NCI-H146 treated with DMSO at 0.1 percent for 48 hours (cell line): ENCODE results near the gene ELK3.

Source experiments
- DNase-seq: peaks from one replicate; lab custom pipeline; 2025; ENCODE audit not compliant: unreplicated experiment; lab: John Stamatoyannopoulos, UW

ELK3 gene

DNA sequence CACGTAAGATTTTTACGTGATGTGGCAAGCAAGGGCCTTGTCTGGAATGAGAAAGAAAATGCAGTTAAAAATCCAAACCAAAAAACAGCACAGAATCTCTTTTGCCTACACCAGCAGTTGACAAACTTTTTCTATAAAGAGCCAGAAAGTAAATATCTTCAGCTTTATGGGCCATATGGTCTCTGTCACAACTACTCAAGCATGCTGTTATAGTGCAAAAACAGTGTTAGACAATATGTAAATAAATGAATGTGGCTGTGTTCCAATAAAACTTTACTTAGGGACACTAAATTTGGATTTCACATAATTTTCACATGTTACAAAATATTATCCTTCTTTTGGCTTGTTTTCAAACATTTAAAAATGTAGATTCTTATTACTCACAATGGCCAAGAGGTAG, 6.2 kb upstream of the ELK3 start:
- DNase-seq, result no peak

- no peak for DNase-seq
Measured at GRCh38 chr12:96189781-96190180, 4.4 kb upstream of the ELK3 start.

GRCh38 chr12:96190413-96191108, 3.6 kb upstream of the ELK3 start:
- DNase-seq, result no peak

DNA sequence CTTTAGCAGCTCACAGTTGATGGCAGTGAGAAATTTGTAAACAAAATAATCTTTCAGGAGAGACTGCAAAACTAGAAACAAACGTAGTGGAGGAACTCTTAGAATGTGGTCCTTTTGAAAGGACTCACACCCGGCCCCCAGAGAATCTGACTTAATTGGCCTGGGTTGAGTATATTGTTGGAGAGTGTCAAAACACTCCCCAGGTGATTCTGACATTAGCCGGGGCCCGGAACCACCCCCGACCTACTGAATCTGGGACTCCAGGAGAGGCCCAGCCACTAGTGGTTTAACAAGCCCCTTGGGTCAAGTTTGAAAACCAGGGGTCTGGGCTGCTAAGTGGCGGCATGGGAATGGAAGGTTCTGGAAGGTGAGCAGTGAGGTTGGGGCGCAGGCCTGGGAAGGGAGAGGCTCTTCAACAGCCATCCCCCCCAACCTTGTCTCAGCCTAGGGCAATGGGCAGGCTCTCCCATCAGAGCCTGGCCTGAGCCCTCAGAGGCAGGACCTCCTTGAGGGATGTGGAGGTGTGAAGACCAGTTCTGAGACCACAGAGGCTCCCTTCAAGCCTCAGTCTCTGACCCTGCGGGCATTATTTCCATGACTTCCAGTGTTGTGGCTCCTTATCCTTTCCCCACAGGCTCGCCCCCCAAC, 1.1 kb upstream of the ELK3 start:
- no peak for DNase-seq

DNA sequence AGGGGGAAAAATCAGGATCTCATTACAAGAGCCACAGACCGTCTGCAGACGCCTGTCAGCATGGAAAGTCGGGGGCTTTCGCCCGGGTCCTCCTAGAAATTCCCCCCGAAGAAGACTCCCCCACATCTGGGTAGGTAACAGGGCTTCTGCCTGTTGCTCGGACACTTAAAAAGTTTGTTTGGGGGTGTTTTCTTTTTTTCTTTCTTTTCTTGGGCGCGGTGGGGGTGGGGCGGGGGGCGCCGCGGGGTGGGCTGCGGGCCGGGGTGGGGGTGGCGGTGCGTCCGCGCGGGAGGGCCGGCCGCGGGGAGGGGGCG, 358 bp downstream of the ELK3 start:
- no peak for DNase-seq

DNA sequence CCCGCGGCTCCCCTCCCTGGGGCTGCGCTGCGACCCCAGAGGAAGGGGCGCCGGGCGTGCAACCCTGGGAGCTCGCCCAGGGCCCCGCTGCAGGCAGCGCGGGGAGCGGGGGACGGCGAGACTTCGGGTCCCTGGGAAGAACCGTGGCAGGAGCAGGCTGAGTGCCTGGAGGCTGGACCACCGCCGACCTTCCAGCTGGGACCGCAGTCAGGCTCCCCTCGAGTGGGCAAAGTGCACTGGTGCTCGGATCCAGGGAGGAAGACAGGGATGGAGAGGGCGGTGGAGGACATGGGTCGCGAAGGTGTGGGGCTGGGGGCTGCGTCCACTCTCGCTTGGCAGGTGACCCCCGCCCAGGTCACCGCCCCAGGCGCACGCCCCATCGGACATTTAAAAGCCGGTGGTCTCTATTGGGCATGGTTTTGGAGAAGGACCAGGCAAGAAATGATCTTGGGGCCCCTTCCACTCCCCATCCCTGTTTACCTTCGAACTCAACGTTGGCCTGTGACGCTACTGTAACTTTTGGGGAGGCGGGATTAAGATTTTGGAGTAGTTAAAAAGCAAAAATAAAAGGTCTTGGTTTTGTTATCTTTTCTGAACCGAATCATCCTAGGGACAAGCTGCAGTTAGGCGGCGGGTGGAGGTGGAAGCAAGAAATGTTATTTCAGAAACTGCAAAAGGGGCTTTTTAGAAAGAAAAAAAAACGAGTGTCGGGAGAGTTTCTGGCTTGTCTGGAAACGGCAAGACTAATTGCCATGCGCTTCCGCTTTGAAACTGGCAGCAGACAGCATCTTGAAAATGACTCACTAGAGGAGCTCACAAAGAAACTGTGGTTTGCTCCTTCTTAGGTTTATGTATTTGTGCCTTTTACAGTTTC, 1.0 kb downstream of the ELK3 start:
- no peak for DNase-seq

GRCh38 chr12:96195845-96196451, 1.8 kb downstream of the ELK3 start:
- no peak for DNase-seq

DNA sequence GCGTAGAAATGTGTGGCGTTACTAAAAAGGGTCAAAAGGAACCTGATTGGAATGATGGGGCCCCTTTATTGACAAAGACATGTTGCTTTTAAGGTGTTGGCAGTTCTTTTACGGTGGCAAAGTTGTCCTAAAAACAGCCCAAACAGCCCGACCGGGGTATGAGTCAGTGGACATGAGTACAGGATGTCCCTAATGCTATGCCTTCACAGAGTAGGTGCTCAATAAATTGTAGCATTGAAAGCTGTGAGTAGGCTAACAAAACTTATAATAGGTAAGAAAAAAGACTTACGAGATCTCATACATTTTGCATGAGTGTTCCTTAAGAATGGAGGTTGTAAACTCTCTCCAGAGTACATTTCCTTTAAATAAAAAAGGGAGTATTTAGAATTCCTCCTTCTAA, 2.6 kb downstream of the ELK3 start:
- no peak for DNase-seq

DNA sequence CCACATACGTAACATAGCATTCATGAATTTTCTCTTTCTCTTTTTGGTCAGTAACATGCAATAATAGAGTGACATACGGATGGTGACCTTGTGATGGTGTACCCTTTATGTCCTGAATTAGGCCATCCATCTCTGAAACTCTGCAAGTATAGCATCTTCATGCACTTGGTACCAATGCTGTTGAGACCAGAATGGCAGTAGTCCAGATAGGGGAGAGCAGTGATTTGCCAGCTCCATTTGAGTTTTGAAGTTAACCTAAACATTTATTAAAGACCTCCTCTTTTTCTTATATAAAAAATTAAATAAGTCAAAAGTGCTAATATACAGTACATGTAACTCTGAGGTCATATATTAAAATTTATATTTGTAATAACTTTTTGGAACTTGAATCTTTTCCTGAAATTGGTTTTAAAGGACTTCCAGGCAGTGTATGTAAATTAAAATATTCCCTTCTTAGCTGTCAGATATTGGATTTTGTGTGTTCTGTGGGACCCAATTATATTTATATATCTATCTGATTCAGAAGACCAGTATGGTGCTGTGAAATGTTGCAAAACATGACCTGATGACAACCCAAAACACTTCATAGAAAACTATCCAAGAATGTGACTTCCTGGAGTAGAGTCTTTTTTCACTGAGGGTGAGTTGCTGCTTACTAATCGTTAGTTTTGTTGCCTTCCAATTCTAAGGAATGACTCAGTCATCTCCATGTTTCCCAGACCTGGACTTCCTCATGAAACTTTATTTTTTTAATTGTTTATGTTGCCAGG, 3.5 kb downstream of the ELK3 start:
- DNase-seq, result no peak

- no peak for DNase-seq
Measured at GRCh38 chr12:96198965-96199364, 4.8 kb downstream of the ELK3 start.

DNA sequence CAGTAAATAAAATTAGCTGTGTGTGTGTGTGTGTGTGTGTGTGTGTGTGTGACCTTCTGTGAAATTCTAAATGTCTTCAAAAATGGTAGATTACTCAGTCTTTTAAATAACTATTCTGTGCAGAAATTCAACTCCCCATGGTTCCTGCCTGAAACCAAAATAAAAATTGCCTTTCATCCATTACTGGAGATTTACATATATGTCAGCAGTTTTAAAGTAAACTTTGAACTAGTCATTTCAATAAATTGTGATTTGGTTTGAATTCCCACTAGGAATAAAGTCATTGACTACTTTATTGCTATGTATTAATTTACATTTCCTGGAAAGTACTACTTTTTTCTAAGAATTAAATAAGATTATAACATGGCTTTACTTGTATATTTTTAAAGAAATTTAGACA, 5.3 kb downstream of the ELK3 start:
- DNase-seq, result no peak

DNA sequence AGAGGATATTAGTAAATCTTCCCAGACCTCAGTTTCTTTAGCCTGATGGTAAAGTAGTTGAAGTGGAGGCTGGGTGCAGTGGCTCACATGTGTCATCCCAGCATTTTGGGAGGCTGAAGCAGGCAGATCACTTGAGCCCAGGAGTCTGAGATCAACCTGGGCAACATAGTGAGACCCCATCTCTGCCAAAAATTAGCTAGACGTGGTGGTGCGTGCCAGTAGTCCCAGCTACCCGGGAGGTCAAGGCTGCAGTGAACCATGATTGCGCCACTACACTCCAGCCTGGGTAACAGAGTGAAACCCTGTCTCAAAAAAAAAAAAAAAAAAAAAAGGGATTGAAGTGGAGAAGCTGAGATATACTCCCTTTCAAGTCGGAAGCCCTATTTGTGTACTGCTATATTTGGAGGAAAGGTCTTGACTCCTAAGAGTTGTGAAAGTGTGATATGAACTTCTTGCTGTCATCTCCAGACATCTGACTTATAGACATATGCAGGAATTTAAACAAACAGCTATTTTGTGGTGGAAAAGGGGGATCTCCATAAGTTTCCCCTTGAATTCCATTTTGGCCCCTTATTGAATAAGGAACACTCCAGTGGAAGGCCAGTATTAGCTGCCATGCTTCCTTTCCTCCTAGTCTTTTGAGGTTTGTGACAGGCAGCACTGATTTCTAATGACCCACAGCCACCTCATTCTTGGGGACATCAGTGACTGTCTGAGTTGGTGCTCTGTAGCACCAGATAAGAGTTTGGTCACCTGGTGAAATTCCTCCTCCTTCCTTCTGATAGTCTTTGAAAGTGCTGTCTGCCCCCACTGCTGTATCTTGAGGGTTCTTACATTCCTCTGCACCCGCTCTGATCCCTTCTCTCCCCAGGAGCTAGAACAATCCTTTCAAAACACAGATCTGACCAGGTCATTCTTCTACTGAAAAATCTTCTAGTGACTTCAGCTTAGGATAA, 7.4 kb downstream of the ELK3 start:
- DNase-seq, result no peak

- DNase-seq, result no peak
Measured at GRCh38 chr12:96204381-96204780, 10.2 kb downstream of the ELK3 start.

DNA sequence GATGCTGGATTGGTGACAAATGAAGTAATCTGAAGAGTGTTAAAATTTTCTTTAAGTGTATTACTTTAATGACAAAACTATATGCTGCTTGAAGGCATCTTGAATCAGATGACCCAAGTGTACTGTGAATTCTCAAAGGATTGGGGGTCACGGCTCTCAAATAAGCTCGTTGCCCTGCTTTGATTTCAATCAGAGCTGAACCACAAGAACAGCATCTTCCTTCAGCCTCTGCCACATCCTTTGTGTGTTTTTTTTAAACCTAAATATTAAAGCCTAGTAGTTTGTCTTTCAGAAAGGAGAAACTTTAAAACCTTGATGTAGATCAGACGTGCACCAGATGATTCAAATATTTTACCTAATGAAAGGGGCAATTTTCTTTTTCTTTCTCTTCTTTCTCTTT, 11.7 kb downstream of the ELK3 start:
- no peak for DNase-seq

DNA sequence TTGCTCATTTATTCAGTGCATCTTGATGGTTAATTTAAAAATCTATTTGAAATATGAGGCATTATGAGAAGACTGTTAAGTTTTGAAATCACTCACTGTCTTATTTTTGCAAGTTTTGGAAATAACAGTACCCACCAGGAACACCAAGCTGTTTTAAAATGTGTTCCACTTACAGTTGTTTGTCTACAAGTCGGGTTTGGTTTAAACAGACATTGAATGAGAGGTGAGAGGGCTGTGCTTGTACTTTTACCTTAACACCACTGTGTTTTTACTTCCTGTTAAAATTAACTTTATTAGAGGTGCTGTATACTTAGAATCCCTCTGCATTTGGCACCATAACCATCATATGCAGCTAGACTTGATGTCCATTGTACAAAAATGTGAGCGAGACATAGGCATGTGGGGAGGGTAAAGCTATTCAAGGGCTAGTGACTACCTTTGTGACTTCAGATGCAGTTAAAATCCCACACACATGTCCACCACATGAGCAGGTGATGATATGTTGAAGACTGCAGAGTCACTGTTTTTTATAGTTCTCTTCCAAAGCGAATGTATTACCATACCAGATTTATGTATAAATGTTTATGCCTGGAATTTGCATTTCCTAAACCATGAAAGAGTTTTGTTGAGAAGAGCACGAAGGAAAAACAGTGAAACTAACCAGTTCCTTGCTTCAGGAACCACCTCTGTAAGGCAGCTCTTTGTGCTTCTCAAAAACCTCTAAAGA, 12.9 kb downstream of the ELK3 start:
- no peak for DNase-seq

DNA sequence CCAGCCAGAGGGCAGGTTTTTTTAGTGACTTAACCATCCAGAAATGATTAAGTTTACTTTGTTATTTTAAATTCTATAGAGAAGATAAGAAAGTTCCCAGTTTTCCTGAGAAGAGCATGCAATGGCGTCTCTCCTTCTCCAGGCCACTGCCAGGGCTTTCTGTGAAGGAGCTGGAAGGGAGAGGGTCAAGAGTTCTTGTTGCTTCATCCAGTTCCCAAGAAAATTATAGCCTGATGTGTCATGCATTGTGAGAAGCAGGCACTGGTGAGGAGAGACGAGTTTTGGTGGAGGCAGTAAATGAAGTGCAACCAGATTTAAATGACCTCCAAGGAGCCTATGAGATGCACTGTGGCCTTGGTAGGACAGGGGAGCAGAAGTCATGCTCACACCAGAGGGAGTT, 14.2 kb downstream of the ELK3 start:
- DNase-seq, result no peak

DNA sequence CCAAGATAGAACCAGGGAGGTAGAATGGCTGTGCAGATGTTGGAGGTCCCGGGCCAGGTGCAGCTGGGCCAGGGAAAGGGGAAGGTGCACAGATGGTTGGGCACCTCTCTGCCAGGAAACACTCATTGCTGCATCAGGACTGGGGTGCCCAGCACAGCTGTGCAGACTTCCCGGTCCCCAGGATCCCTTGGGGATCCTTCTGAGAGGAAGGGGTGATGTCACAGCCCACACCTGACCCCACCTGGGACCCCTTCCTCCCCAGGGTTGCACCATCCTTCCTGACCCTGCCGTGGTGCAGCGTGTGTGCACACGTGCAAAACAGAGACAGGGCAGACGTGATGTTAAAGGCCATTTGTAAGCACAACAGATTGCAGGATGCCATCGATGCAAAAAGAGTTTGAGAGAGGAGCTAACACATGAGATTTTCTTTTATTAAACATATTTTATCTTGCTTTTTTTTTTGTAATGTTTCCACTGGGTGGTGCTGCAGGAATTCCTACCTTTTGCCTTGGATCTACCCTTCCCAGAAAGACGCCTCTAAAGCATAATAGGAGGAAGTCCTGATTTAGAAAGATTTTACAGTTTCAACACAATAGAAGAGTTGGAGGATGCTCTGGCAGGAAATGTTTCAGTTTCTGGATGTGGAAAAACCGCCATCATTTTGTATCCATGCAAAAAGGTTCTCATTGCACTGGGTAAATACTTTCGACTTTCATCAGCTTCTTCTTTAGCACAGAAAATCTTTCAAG, 14.8 kb downstream of the ELK3 start:
- DNase-seq, result no peak

DNA sequence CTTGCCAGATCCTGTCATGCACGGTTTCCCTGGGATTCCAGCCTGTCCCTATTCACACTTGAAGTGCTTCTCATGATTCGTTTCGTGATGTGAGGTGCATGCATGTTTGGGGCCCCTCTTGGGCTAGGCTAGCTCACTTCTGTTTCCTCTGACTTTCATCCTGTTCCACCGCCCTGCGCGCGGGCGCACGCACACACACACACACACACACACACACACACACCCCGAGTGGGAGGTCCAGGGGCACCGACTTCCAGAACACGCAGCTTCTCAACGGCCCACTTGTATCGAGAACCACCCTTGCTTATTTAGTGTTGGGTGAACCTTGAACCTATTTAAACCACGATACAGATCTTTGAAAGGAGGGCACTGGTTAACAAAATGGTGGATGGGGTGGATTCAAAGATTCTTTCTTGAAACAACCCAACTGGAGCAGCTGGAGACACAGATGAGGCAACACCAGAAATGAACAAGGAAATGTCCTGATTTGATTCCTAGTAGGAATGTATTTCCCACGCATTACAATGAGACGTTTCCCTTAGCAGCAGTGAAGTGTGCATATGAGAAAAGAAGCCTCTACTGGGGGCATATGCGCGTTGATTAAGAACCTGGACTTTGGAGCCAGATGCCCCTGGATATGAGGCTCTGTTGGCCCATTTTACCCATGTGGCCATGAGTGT, 16.3 kb downstream of the ELK3 start:
- DNase-seq, result no peak
